Kasumi-1 (cell line): ENCODE data around the gene CALML4.
"Not testable (repeated sequence)": the region's sequence is repeated elsewhere in the genome, so short reads cannot be mapped to it uniquely, and the experiment has no call there.

Source experiments
- DNase-seq, 2 experiments: peaks; one replicate each; lab custom pipeline; 2025; lab: John Stamatoyannopoulos, UW

CALML4 gene

GRCh38 chr15:68224546-68225250 is 19.6 kb upstream of the CALML4 start:
- DNase-seq, result peak; percentile 93

DNA sequence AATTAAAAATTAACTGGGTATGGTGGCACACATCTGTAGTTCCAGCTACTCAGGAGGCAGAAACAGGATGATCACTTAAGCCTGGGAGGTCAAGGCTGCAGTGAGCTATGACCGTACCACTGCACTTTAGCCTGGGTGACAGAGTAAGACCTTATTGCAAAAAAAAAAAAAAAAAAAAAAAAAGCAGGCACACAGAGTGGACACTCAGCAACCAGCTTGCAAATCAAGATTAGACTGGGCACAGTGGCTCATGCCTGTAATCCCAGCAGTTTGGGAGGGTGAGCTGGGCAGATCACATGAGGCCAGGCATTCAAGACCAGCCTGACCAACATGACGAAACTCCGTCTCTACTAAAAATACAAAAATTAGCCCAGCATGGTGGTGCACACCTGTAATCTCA is 19.0 kb upstream of the CALML4 start:
- DNase-seq, result no peak

DNA sequence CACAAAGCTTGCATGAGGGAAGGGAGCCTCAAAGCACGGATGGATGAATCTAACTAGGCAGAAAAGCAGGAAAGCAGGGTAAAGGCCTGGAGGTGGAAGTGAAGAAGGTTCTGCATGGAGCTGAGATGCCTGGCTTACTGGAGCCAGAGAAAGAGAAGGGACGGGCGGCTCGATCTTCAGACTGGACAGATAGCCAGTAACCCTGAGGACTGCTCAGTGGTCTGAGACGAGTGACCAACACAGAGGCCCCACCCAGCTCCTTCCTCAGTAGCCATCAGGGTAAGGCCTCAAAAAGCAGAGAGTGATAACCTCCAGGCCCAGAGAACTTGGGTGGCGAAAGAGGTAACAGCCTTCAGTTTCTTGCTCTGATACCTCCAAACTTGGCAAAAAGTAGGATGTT is 18.0 kb upstream of the CALML4 start:
- no peak for DNase-seq

DNA sequence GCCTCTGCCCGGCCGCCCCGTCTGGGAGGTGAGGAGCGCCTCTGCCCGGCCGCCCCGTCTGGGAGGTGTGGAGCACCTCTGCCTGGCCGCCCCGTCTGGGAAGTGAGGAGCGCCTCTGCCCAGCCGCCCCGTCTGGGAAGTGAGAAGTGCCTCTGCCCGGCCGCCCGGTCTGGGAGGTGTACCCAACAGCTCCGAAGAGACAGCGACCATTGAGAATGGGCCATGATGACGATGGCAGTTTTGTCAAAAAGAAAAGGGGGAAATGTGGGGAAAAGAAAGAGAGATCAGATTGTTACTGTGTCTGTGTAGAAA is 17.3 kb upstream of the CALML4 start:
- not testable (repeated sequence) for DNase-seq

DNA sequence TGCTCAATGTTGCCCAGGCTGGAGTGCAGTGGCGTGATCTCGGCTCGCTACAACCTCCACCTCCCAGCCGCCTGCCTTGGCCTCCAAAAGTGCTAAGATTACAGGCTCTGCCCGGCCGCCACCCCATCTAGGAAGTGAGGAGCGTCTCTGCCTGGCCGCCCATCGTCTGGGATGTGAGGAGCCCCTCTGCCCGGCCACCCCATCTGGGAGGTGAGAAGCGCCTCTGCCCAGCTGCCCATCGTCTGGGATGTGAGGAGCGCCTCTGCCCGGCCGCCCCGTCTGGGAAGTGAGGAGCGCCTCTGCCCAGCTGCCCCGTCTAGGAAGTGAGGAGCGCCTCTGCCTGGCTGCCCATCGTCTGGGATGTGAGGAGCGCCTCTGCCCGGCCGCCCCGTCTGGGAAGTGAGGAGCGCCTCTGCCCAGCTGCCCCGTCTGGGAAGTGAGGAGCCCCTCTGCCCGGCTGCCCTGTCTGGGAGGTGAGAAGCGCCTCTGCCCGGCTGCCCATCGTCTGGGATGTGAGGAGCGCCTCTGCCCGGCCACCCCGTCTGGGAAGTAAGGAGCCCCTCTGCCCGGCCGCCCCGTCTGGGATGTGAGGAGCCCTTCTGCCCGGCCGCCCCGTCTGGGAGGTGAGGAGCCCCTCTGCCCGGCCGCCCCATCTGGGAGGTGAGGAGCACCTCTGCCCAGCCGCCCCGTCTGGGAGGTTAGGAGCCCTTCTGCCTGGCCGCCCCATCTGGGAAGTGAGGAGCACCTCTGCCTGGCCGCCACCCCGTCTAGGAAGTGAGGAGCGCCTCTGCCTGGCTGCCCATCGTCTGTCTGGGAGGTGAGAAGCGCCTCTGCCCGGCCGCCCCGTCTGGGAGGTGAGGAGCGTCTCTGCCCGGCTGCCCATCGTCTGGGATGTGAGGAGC is 16.6 kb upstream of the CALML4 start:
- DNase-seq, result not testable (repeated sequence)

DNA sequence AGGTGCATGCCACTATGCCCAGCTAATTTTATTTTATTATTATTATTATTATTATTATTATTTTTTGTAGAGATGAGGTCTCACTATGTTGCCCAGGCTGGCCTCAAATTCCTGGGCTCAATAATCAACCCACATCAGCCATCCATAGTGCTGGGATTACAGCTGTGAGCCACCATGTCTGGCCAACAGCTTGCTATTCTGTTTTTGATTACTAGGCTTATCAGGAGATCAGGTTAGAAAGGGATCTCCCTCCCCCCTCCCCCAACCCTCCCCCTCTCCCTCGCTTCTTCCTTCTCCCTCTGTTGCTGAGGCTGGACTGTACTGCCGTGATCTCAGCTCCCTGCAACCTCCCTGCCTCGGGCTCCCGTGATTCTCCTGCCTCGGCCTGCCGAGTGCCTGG is 15.8 kb upstream of the CALML4 start:
- DNase-seq, result no peak

GRCh38 chr15:68220489-68220888 is 15.4 kb upstream of the CALML4 start:
- DNase-seq, result no peak

DNA sequence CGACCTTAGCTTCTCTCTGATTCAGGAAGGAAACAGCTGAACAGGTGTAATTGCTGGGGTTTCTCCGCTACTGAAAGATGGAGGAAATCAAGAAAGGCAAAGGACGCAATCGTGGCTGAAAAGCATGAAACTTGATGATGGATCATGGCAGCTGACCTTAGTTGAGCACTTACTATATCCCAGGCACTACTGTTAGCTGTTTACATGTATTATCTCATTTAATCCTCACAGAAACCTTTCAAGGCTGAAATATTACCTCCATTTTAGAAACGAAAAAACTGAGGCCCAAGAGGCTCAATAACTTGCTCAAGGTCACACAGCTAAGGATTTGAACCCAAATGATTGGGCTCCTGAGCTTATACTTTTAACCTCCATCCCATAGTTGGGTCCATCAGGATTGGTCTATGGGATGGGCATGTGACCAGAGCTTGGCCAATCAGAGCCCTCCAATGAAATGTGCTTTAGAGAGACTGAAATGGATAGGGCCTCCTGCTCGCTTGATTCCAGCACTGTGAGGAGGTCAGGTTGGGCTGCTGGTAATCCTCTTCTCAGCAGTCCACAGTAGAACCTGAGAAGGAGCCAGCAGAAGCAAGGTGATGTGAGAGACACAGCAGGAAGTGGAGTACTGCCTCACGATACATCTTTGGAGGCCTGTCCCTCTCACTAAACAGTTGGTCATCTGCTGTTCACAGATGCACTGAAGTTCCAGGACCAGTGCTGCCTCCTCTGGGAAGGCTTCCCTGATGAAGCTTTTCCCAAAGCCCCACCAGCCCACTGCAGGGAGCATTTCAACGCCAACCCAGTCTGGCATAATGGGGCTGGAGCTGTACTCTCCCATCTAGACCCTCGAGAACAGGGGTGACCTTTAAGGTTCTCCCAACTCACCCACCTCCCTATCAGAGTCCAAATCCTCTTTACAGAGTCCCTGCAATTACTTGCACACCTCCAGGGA is 14.0 kb upstream of the CALML4 start:
- DNase-seq, result no peak

DNA sequence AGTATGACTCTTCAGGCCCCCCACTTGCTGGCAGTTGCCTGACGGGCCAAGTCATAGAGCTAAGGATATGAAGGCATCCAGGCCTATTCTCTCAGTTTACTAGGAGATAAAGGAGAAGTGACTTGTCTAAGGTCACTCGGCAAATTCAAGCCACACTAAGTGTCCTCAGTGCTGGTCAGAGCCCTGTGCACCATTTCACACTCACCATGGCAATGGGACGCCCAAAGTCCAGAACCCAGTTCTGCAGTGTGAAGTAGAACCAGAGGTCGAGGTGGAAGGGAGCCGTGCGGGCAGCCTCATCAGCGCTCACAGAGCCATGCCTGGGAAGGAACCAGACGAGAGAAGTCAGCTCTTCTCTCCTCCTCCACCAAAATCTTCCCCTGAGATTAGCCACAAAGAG is 13.2 kb upstream of the CALML4 start:
- DNase-seq, result no peak

DNA sequence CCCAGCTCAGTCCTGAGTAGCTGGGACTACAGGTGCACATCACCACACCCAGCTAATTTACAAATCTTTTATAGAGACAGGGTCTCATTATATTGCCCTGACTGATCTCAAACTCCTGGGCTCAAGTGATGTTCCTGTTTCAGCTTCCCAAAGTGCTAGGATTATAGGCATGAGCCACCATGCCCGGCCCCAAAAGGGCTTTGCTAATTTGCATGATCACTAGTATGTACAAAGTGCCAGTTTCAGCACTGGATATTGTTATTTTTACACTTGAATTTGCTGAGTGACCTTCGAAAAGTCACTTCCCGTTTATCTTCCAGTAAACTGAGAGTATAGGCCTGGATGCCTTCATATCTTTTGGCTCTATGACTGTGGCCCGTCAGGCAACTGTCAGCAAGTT is 12.2 kb upstream of the CALML4 start:
- DNase-seq, result no peak

DNA sequence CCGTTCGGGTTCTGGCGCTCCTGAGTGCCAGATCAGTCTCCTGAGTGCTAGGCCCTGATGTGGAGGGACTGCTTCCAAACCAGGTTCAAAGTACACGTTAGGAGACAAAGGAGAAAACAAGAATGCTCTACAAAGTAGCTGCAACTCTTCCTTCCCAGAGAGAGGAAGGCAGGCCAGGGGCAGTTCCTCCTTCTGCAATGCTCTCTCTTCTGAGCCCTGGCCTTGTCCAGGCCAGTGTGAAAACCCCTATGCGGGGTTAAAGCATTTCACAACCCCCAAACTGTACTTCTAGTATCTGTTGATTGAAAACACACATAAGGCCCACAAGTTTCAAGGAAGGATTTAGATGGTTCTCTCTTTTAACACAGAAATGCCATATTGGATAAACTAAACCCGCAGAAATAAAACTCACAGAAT is 9.7 kb upstream of the CALML4 start:
- DNase-seq, result no peak

- no peak for DNase-seq
Observed at GRCh38 chr15:68213991-68214837, 9.1 kb upstream of the CALML4 start.

- DNase-seq, result not testable (repeated sequence)
Observed at GRCh38 chr15:68213491-68213845, 8.3 kb upstream of the CALML4 start.

DNA sequence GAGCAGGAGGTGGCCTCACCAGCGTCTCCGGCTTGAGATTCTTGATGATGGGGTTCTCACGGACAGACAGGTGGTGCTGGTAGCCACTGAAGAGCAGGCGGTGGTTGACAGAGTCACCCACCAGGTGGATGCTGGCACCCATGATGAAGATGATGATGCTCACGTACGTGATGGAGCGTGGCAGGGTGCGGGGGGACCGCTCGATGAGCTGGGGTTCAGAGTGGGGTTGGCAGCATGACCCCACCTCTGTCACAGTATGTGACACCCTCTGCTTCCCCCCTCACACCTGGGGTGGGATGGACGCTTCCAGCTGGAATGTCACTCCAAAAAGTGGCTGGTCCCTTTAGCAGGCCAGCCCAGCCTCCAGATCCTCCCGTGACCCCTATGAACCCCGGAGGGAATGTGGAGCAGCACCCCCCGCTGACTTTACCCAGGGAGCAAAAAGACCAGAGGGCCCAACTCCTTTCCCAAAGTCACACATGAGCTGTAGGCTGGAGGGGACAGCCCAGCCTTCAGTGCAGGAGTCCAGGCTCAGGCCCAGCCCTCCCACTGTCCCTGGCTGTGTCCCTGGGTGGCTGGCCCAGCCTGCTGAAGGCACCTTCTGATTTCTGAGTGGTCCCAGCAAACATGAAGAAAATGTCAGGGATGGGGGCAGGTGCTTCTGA is 6.7 kb upstream of the CALML4 start:
- no peak for DNase-seq

DNA sequence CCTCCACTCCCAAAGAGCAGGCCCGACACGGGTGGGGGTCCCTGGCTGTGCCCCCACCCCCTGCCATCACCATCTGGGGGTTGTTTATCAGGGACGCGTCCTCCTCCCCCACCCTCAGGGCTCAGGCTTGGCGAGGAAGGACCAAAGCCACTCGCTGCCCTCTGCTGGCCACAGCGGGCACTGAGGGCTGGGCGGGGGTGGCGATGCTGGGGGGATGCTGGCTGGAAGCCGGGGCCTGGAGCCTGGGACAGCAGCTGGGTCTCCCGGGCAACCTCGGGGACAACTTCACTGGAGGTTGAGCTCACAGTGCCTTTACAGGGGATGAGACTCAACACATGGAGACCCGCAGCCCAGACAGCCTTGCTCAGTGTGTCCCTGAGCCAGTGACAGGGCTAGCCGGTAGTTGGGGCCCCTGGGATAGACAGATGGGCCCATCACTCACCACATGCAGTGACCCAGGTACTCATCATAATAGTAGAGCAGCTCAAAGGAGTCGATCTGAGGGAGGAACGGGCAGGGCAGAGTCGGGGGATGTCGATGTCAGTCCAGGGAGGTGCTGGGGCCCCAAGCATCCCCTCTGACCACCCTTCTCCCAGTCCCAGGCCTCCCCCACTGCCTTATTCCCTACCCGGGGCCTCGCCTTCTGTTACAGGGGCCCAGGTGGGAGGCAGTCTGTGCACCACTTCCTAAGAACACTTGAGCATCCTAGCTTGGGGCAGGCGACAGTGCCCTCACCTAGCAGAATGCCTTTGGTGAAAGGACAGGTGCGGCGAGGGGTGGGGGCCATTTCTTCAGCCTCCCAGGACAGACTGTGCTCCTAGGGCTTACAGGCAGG is 5.9 kb upstream of the CALML4 start:
- DNase-seq, result peak; percentile 26 to 30

GRCh38 chr15:68210409-68210756 is 5.3 kb upstream of the CALML4 start:
- DNase-seq, result no peak

GRCh38 chr15:68209735-68210408 is 4.7 kb upstream of the CALML4 start:
- DNase-seq, result no peak

DNA sequence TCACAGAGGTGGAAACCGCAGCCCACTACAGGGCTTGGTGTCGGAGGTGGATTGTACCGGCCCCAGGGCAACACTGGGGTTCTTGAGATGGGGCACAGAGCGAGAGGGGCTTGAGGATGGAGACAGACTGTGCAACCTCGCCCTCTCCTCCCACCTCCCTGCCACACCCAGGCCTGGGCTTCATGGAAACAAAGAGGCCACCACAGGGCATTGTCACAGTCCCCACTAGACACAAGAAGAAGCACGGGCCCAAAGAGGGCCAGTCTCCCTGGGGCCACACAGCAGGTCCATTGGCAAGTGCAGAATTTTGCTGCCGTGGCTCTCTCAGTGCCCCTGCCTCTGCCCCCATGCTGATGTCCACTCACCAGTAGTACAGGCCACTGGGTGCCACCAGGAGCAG is 4.1 kb upstream of the CALML4 start:
- DNase-seq, result no peak

GRCh38 chr15:68208636-68209240 is 3.6 kb upstream of the CALML4 start:
- DNase-seq, result no peak
